ENCODE data around the gene ITGA2.

The ITGA2 gene

DNA sequence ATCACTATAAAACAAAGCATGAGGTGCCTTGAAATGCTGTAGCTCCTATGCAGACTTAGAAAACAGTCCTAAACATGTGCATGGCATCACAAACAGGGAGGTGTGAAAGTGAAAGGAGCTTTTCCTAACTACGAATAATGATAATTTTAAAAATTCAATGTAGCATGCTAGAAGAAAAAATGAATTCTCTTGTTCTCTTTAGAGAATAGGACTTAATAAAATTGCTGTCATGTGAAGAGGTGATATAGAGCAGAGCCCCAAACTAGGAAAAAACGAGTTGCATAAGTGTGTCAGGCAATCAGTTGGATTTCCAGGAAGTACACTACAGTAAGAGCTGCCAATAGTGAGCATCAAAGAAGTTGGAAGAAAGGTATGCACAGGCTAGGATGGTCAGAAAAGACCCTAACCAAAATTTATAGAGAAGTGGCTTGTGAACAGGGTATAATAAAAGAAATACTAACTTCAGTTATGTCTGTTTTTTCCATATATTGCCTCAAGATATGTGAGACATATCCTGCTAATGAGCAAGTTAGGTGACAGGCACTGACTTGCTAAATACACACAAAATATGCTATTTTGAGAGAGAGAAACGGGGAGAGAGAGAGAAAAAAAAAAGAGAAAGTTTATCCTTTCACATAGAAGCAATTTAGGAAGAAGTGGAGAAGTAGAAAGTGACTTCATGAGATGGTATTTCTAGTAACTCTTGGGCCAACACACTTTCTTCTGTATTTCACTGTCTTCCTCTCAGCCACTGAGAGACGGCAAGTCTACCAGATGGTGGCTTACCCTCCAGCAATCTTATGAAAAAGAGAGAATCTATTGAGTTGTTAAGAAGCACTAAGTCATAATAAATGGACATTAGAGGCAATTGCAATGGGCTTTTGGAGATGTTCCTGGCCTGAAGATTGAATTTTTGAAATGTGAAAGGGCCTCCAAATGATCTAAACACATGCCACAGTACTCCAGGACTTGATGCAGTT is 18.0 kb downstream of the ITGA2 start:
- no peak overlapping the region for H3K27ac ChIP-seq
- TF ChIP-seq ZFX (IDR thresholded peaks at IDR 0.05): no peak
- TF ChIP-seq, protein P1, sequence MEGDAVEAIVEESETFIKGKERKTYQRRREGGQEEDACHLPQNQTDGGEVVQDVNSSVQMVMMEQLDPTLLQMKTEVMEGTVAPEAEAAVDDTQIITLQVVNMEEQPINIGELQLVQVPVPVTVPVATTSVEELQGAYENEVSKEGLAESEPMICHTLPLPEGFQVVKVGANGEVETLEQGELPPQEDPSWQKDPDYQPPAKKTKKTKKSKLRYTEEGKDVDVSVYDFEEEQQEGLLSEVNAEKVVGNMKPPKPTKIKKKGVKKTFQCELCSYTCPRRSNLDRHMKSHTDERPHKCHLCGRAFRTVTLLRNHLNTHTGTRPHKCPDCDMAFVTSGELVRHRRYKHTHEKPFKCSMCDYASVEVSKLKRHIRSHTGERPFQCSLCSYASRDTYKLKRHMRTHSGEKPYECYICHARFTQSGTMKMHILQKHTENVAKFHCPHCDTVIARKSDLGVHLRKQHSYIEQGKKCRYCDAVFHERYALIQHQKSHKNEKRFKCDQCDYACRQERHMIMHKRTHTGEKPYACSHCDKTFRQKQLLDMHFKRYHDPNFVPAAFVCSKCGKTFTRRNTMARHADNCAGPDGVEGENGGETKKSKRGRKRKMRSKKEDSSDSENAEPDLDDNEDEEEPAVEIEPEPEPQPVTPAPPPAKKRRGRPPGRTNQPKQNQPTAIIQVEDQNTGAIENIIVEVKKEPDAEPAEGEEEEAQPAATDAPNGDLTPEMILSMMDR (conservative IDR thresholded peaks at IDR 0.05): no peak

GRCh38 chr5:53008751-53009150 is 19.6 kb downstream of the ITGA2 start:
- no peak for TF ChIP-seq ZFX (IDR thresholded peaks at IDR 0.05)
- TF ChIP-seq, protein P1 (conservative IDR thresholded peaks at IDR 0.05): no peak
- no peak overlapping the region for H3K27ac ChIP-seq

DNA sequence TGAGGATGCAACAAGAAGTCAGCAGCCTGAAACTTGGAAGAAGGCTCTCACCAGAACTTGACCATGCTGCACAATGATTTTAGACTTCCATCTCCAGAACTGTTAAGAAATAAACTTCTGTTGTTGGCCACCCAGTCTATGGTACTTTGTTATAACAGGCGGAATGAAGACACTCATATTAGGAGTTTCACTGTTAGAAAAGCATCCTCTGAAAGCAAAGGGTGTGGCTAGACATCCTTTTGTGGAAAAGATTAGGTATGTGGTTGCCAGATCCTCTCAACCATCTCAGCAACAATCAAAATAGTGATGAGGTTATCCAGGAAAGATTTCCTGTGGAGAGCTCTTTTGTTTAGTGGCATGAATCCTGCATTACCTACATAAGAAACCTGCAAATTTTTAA is 20.7 kb downstream of the ITGA2 start:
- H3K27ac ChIP-seq: no peak overlapping the region
- no peak for TF ChIP-seq ZFX (IDR thresholded peaks at IDR 0.05)
- TF ChIP-seq, protein P1 (conservative IDR thresholded peaks at IDR 0.05): no peak

- no peak for TF ChIP-seq ZFX (IDR thresholded peaks at IDR 0.05)
- TF ChIP-seq, protein P1 (conservative IDR thresholded peaks at IDR 0.05): no peak
Observed at GRCh38 chr5:53010814-53011213, 21.7 kb downstream of the ITGA2 start.

GRCh38 chr5:53011233-53011632 is 22.1 kb downstream of the ITGA2 start:
- H3K27ac ChIP-seq: no peak overlapping the region
- no peak for TF ChIP-seq ZFX (IDR thresholded peaks at IDR 0.05)
- TF ChIP-seq, protein P1 (conservative IDR thresholded peaks at IDR 0.05): no peak

More at GRCh38 chr5:53010814-53011213, 21.7 kb downstream of the ITGA2 start:
- H3K27ac ChIP-seq: no peak overlapping the region

- TF ChIP-seq ZFX (IDR thresholded peaks at IDR 0.05): no peak
- TF ChIP-seq, protein P1 (conservative IDR thresholded peaks at IDR 0.05): no peak
Observed at GRCh38 chr5:53013857-53014256, 24.7 kb downstream of the ITGA2 start.

GRCh38 chr5:53017383-53017782 is 28.2 kb downstream of the ITGA2 start:
- TF ChIP-seq, protein P1 (conservative IDR thresholded peaks at IDR 0.05): no peak
- TF ChIP-seq ZFX (IDR thresholded peaks at IDR 0.05): no peak
- H3K27ac ChIP-seq: no peak overlapping the region

More at GRCh38 chr5:53013857-53014256, 24.7 kb downstream of the ITGA2 start:
- H3K27ac ChIP-seq: no peak overlapping the region

Measured in C4-2B (cell line).